ENCODE data around the gene KRTAP19-4.
"Not testable (repeated sequence)": the region's sequence is repeated elsewhere in the genome, so short reads cannot be mapped to it uniquely, and the experiment has no call there.

Gene KRTAP19-4

GRCh38 chr21:30497065-30497464 lies at the start of gene KRTAP19-4:
KRTAP19-4 (minus strand) TSS chr21:30497165; CDS start chr21:30497110, 55 bp downstream.
- no peak for DNase-seq (ENCODE audit: low spot score)

- no peak for DNase-seq (ENCODE audit: low spot score)
These were observed 44.8 kb upstream of the KRTAP19-4 start, which contains the start of gene KRTAP19-6 for GRCh38 chr21:30541764-30542163. KRTAP19-6 (minus strand) TSS chr21:30541864; CDS start chr21:30541833, 31 bp downstream.

GRCh38 chr21:30518876-30519275 lies 21.9 kb upstream of the KRTAP19-4 start:
- no peak for DNase-seq (ENCODE audit: low spot score)

GRCh38 chr21:30515681-30516080 lies 18.7 kb upstream of the KRTAP19-4 start:
- DNase-seq (ENCODE audit: low spot score), result no peak

- DNase-seq (ENCODE audit: low spot score), result not testable (repeated sequence)
These were observed 8.7 kb upstream of the KRTAP19-4 start for GRCh38 chr21:30505621-30506205.

GRCh38 chr21:30502041-30502440 lies 5.1 kb upstream of the KRTAP19-4 start, which contains the start of gene KRTAP19-5:
KRTAP19-5 (minus strand) TSS chr21:30502141; CDS start chr21:30502090, 51 bp downstream.
- DNase-seq (ENCODE audit: low spot score), result no peak

- no peak for DNase-seq (ENCODE audit: low spot score)
These were observed 5.0 kb downstream of the KRTAP19-4 start, which contains the start of gene KRTAP19-3 for GRCh38 chr21:30491963-30492428. KRTAP19-3 (minus strand) TSS chr21:30492013; CDS start chr21:30491957, 56 bp downstream.

GRCh38 chr21:30487336-30487735 lies 9.6 kb downstream of the KRTAP19-4 start, which contains the start of gene KRTAP19-2:
KRTAP19-2 (minus strand) TSS chr21:30487436; CDS start chr21:30487348, 88 bp downstream.
- no peak for DNase-seq (ENCODE audit: low spot score)

GRCh38 chr21:30486180-30486579 lies 10.8 kb downstream of the KRTAP19-4 start:
- DNase-seq (ENCODE audit: low spot score), result no peak

GRCh38 chr21:30482130-30482529 lies 14.8 kb downstream of the KRTAP19-4 start:
- DNase-seq (ENCODE audit: low spot score), result no peak

GRCh38 chr21:30480145-30480544 lies 16.8 kb downstream of the KRTAP19-4 start, which contains the start of gene KRTAP19-1:
KRTAP19-1 (minus strand) TSS chr21:30480367; CDS start chr21:30480317, 50 bp downstream.
- DNase-seq (ENCODE audit: low spot score), result no peak

GRCh38 chr21:30479259-30479658 lies 17.7 kb downstream of the KRTAP19-4 start:
- no peak for DNase-seq (ENCODE audit: low spot score)

- no peak for DNase-seq (ENCODE audit: low spot score)
These were observed 19.0 kb downstream of the KRTAP19-4 start for GRCh38 chr21:30478004-30478403.

- DNase-seq (ENCODE audit: low spot score), result no peak
These were observed 27.9 kb downstream of the KRTAP19-4 start for GRCh38 chr21:30468900-30469714.

GRCh38 chr21:30463713-30464112 lies 33.3 kb downstream of the KRTAP19-4 start:
- DNase-seq (ENCODE audit: low spot score), result no peak

- DNase-seq (ENCODE audit: low spot score), result no peak
These were observed 48.5 kb downstream of the KRTAP19-4 start for GRCh38 chr21:30448514-30448913.

GRCh38 chr21:30447056-30447455 lies 49.9 kb downstream of the KRTAP19-4 start:
- no peak for DNase-seq (ENCODE audit: low spot score)

Measured in GM03348 (cell line).